SKM-1 treated with dmso at 0.1 percent for 144 hours (cell line): Measurements from ENCODE around the gene CADPS2.

ENCODE experiments used
- DNase-seq: peaks from one replicate; lab custom pipeline; 2025; ENCODE audit not compliant: unreplicated experiment; lab: John Stamatoyannopoulos, UW

CADPS2 gene

GRCh38 chr7:122544463-122544862 is 341.8 kb downstream of the CADPS2 start:
- DNase-seq = peak; percentile 76

- DNase-seq = no peak
Measured at GRCh38 chr7:122543891-122544290, 342.4 kb downstream of the CADPS2 start.

GRCh38 chr7:122543166-122543565 is 343.1 kb downstream of the CADPS2 start:
- no peak for DNase-seq

GRCh38 chr7:122535086-122535485 is 351.2 kb downstream of the CADPS2 start:
- DNase-seq = no peak

- DNase-seq = no peak
Measured at GRCh38 chr7:122532406-122533269, 353.6 kb downstream of the CADPS2 start.

GRCh38 chr7:122528879-122529481 is 357.3 kb downstream of the CADPS2 start:
- DNase-seq = peak; percentile 33

GRCh38 chr7:122525355-122525754 is 360.9 kb downstream of the CADPS2 start:
- DNase-seq = no peak

DNA sequence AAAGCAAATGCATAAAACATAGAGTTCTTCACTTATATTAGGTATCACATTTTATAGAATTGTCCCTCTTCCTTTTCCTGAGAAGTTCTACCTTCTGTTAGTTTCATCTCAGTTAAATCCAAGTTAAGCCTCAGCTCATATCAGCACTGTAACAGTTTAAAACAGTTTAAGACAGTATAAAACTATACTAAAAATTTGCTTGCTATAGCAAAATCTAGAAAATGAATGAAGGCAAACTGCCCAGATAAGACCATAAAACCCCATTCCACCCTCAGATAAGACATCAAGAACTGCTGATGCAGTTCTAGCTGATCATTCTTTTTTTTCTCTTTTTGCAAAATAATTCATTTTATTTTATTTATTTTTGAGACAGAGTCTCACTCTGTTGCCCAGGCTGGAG is 364.5 kb downstream of the CADPS2 start:
- no peak for DNase-seq

DNA sequence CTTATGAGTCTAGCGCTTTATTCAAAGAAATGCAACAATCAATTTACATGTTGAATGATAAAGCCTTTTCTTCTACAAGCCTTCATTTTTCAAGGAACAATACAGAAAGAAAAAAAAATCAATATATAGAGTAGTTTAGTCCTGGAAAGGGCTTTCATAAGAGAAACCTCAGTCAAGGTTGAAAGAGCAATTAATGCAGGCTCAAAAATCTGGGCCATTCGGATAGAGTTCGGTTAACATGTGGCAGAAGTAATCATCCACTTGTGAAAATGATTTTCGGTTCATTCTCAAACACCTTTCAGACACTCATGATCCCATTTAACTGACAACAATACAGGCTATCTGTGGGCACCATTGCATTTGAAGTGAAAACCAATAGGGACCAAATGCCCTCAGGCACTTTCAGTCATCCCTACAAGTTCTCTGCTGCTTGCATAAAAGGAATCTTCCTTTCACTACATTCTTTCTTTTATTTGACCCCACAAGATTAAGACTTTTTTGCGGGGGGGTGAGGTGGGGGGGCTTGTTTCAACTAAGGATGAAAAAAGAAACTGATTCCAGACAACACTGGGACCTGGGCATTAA is 365.2 kb downstream of the CADPS2 start:
- no peak for DNase-seq

GRCh38 chr7:122518488-122518887 is 367.8 kb downstream of the CADPS2 start:
- no peak for DNase-seq

DNA sequence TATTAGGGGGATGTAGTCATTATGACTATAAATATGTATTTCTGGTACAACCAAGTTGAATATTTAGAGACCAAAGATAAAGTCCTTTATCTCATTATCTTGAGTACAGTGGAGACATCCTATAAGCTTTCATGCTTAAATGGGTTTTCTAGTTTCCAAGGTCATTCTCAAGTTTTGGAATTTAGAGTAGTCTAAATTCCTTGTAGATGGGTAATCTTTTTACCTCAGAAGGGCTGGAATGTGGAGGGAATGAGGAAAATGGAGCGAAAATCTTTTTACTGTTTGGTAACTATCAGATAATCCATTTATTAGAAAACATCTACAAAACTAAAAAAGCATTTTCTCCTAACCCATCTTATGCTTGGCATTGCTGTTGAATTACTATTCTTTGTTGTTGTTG is 368.7 kb downstream of the CADPS2 start:
- DNase-seq = no peak

GRCh38 chr7:122515404-122515803 is 370.9 kb downstream of the CADPS2 start:
- no peak for DNase-seq

GRCh38 chr7:122511268-122511667 is 375.0 kb downstream of the CADPS2 start:
- no peak for DNase-seq

- no peak for DNase-seq
Measured at GRCh38 chr7:122507591-122507990, 378.7 kb downstream of the CADPS2 start.

GRCh38 chr7:122492007-122492406 is 394.3 kb downstream of the CADPS2 start:
- no peak for DNase-seq

GRCh38 chr7:122488241-122488640 is 398.0 kb downstream of the CADPS2 start:
- DNase-seq = no peak

DNA sequence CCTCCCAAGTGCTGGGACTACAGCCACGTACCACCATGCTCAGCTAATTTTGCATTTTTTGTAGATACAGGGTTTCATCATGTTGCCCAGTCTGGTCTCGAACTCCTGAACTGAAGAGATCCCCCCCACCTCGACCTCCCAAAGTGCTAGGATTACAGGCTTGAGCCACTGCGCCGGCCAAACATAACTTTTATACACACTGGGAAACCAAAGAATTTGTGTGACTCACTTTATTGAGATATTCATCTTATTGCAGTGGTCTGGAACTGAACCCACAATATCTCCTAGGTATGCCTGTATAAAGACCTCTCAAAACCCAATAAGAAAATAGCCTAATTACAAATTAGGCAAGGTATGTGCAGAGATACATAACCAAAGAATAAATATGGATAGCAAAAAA is 399.1 kb downstream of the CADPS2 start:
- DNase-seq = no peak

DNA sequence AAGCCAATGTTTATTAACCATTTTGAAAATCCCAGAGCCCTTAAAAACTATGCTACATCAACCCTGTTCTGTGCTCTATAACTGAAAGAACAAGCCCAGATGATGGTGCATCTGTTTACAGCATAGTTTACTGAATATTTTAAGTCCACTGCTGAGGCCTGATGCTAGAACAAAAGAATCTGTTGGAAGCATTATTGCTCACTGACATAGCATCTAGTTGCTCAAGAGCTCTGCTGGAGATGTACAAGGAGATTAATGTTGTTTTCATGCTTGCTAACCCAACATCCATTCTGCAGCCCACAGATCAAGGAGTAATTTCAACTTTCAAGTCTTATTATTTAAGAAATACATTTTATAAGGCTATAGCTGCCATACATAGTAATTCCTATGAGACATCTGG is 400.4 kb downstream of the CADPS2 start:
- DNase-seq = no peak

- no peak for DNase-seq
Measured at GRCh38 chr7:122482212-122482611, 404.0 kb downstream of the CADPS2 start.

GRCh38 chr7:122470859-122471258 is 415.4 kb downstream of the CADPS2 start:
- DNase-seq = no peak

DNA sequence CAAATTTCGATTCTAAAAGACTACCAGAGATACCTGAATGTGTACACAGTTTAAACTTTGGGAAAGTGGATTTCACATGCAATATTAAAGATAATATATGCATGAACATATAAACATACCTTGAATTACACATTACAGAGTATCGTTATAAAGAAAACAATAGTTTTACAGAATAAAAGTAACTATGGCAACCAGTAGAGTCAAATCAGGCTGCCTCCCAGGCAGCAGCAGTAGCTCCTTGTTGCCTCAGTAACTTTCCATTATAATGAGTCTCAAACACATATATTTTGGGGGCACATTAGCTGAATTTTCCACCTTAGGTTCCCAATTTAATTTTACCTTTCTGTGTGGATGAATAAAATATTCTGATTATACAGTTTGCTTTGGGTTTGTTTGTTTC is 417.3 kb downstream of the CADPS2 start:
- no peak for DNase-seq
